Panc1 (cell line): ENCODE results near the gene VAV3. TPM values are rescaled to one million over a fixed set of nuclear protein-coding genes. Genes with fewer than 3 reads are reported as not detected.

Experiments used
- ATAC-seq: fragments of 200-7000 bp; cut with Tn5 transposase; 2 replicates; pipeline ENCODE4 v1.9.1; 2020; ENCODE audit warnings: mild to moderate bottlenecking, moderate library complexity
- BruUV-seq: library from RNA; stranded (reverse); fragments of 400-500 nt; replicated peaks from 2 replicates; lab custom pipeline; 2021; lab: Mats Ljungman, UMichigan
- CTCF ChIA-PET: fragments of 300-600 bp; sonication (Branson Sonifier 250); formaldehyde crosslinking; loops from one replicate; lab custom pipeline; 2022; ENCODE audit warnings: antibody characterized with exemption; lab: Charles Lee
- POLR2A ChIA-PET: fragments of 300-600 bp; sonication (Branson Sonifier 250); formaldehyde crosslinking; loops from one replicate; lab custom pipeline; 2022; ENCODE audit warnings: antibody characterized with exemption; lab: Charles Lee
- DNase-seq: peaks from one replicate; pipeline ENCODE4 v3.0.0-alpha.2; 2010; ENCODE audit warnings: low read depth, low spot score
- H3K27ac ChIP-seq: 2 replicates; pipeline ENCODE4 v1.5.1; 2011; ENCODE audit warnings: mild to moderate bottlenecking, low read length, inconsistent platforms
- H3K27me3 ChIP-seq: fragments of 200-500 bp; sonication (Bioruptor generic); 2 replicates; pipeline ENCODE4 v1.6.0; 2014; ENCODE audit warnings: low read length, inconsistent platforms; ENCODE audit not compliant: control insufficient read depth, insufficient read depth
- H3K36me3 ChIP-seq: fragments of 200-500 bp; sonication (Bioruptor generic); 2 replicates; pipeline ENCODE4 v1.5.1; 2014; ENCODE audit warnings: inconsistent platforms, mild to moderate bottlenecking, low read length, moderate library complexity; ENCODE audit not compliant: control insufficient read depth, insufficient read depth
- H3K4me1 ChIP-seq: 2 replicates; pipeline ENCODE4 v1.5.1; 2011; ENCODE audit warnings: inconsistent platforms, mild to moderate bottlenecking, low read length, moderate library complexity; ENCODE audit not compliant: control insufficient read depth, insufficient read depth
- H3K4me3 ChIP-seq, 2 experiments: 2 replicates each; pipeline ENCODE4 v1.5.1; 2011 to 2012; ENCODE audit warnings: low read depth in 2 of 2, low read length in 2 of 2, mild to moderate bottlenecking in 2 of 2, inconsistent platforms in 1 of 2, moderate library complexity in 1 of 2
- H3K9me3 ChIP-seq: fragments of 200-500 bp; sonication (Bioruptor generic); 2 replicates; pipeline ENCODE4 v1.5.1; 2014; ENCODE audit warnings: low read depth, mild to moderate bottlenecking, inconsistent platforms, low read length, moderate library complexity; ENCODE audit not compliant: control insufficient read depth, insufficient read depth
- CTCF ChIP-seq: fragments of 450-650 bp; IDR thresholded peaks from 2 replicates; pipeline ENCODE4 v1.5.1; 2017; ENCODE audit warnings: mild to moderate bottlenecking
- POLR2AphosphoS5 ChIP-seq: IDR thresholded peaks from 2 replicates; pipeline ENCODE4 v1.6.1; 2012; ENCODE audit warnings: mild to moderate bottlenecking, low read depth, low read length, moderate library complexity
- REST ChIP-seq, 2 experiments: IDR thresholded peaks; 2 replicates each; pipeline ENCODE4 v1.6.1; 2011 to 2012; ENCODE audit warnings: low read depth in 2 of 2, control low read depth in 1 of 2, low read length in 1 of 2, mild to moderate bottlenecking in 1 of 2, moderate library complexity in 1 of 2; ENCODE audit not compliant: insufficient read depth in 1 of 2
- SIN3A ChIP-seq: IDR thresholded peaks from 2 replicates; pipeline ENCODE4 v1.6.1; 2012; ENCODE audit warnings: low read depth, mild to moderate bottlenecking, low read length, moderate library complexity, borderline replicate concordance; ENCODE audit not compliant: insufficient read depth
- TCF7L2 ChIP-seq: IDR thresholded peaks from 2 replicates; pipeline ENCODE4 v1.6.1; 2011; ENCODE audit warnings: mild to moderate bottlenecking, low read depth, low read length, inconsistent platforms
- in situ Hi-C: cut with HindIII; loops from 2 replicates; pipeline ENCODE4 v1.10.0; 2016; ENCODE audit warnings: low sequenced_read_pairs, low pct_unique_long_range_greater_than_20kb
- intact Hi-C: fragments of 100-400 bp; cut with micrococcal nuclease; formaldehyde crosslinking; loops from one replicate; pipeline ENCODE4 v1.10.0; 2022; ENCODE audit not compliant: unreplicated experiment
- total RNA-seq: library from RNA; stranded (reverse); gene quantifications from one replicate; pipeline ENCODE4 v1.2.1, GENCODE V29; 2021; ENCODE audit not compliant: unreplicated experiment

The VAV3 gene
- total RNA-seq, 1 experiment from 2014 or later, result 0.23 TPM

- no peaks in the 10 kb centered on the region for H3K36me3 ChIP-seq
- no peak overlapping the region for H3K27ac ChIP-seq
- intact Hi-C loops, result no loop called here
- BruUV-seq, result no TSS peak
- no peak for ATAC-seq
- CTCF ChIA-PET, result no interaction called here
- no peak for DNase-seq
- H3K9me3 ChIP-seq, result no peaks in the 10 kb centered on the region
- H3K4me3 ChIP-seq, result no peak overlapping the region
- H3K4me1 ChIP-seq, result no peaks in the 10 kb centered on the region
- POLR2A ChIA-PET, result no interaction called here
- in situ Hi-C loops, result no loop called here
- TF ChIP-seq CTCF, result no peak
- no peak for TF ChIP-seq TCF7L2
- TF ChIP-seq SIN3A, result no peak
- no peak for TF ChIP-seq POLR2AphosphoS5
- no peak for TF ChIP-seq REST (IDR thresholded peaks at IDR 0.05; ENCODE audit: insufficient read depth in 1 of 2, low read depth in 2 of 2, low read length in 1 of 2)
- H3K27me3 ChIP-seq, result no peaks in the 10 kb centered on the region
Measured at GRCh38 chr1:107674486-107674885, 290.5 kb downstream of the VAV3 start.

- ATAC-seq (no peak), DNase-seq (no peak)
- H3K27me3 ChIP-seq, result no peaks in the 10 kb centered on the region
- no peaks in the 10 kb centered on the region for H3K9me3 ChIP-seq
- in situ Hi-C loops, result no loop called here
- H3K4me1 ChIP-seq, result no peaks in the 10 kb centered on the region
- CTCF ChIA-PET, result no interaction called here
- no peaks in the 10 kb centered on the region for H3K36me3 ChIP-seq
- H3K27ac ChIP-seq, result no peak overlapping the region
- TF ChIP-seq POLR2AphosphoS5 (no peak), CTCF (no peak), REST (IDR thresholded peaks at IDR 0.05; ENCODE audit: insufficient read depth in 1 of 2, low read depth in 2 of 2, low read length in 1 of 2) (no peak), SIN3A (no peak), TCF7L2 (no peak)
- H3K4me3 ChIP-seq, result no peak overlapping the region
- intact Hi-C loops, result no loop called here
- no TSS peak for BruUV-seq
- POLR2A ChIA-PET, result no interaction called here
Measured at GRCh38 chr1:107673006-107673405, 292.0 kb downstream of the VAV3 start.
